Measurements from ENCODE around the gene NOL4L.

DNA sequence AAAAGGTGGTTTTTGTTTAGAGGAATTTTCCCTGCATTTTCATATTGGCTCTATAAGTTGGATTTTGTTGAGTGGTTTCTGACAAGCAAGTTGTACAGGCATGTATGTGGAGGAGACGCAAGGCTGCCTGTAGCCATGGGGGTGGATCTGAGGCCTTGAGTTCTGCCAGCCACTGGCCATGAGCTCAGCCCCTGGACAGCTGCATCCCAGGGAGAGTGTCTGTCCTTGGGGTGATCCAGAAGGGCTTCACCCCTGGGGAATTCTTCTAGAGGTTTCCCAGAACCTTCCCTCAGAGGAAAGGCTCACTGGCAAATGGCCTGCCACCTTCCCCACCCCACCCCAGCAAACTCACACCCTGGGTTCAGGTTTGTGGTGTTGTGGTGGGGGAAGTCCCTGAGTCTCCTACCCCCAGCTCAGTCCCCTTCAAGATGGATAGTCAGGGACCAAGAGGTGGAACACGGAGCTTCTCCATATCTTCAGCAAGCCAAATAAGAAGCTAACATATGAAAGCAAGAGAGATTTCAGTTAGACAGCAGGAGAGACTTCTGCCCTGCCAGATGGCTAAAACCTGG, 11.6 kb upstream of the NOL4L start:
- TF ChIP-seq POLR2A (IDR thresholded peaks at IDR 0.05; ENCODE audit: low read depth, low read length) (no peak), EZH2 (IDR thresholded peaks at IDR 0.05; ENCODE audit: borderline replicate concordance, low read depth, low read length, severe bottlenecking) (no peak)
- TF ChIP-seq, protein P1, sequence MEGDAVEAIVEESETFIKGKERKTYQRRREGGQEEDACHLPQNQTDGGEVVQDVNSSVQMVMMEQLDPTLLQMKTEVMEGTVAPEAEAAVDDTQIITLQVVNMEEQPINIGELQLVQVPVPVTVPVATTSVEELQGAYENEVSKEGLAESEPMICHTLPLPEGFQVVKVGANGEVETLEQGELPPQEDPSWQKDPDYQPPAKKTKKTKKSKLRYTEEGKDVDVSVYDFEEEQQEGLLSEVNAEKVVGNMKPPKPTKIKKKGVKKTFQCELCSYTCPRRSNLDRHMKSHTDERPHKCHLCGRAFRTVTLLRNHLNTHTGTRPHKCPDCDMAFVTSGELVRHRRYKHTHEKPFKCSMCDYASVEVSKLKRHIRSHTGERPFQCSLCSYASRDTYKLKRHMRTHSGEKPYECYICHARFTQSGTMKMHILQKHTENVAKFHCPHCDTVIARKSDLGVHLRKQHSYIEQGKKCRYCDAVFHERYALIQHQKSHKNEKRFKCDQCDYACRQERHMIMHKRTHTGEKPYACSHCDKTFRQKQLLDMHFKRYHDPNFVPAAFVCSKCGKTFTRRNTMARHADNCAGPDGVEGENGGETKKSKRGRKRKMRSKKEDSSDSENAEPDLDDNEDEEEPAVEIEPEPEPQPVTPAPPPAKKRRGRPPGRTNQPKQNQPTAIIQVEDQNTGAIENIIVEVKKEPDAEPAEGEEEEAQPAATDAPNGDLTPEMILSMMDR (IDR thresholded peaks at IDR 0.05; ENCODE audit: extremely low read depth in 1 of 2, insufficient read depth in 1 of 2, low read depth in 1 of 2, low read length in 2 of 2), result no peak
- TF ChIP-seq, protein P2, sequence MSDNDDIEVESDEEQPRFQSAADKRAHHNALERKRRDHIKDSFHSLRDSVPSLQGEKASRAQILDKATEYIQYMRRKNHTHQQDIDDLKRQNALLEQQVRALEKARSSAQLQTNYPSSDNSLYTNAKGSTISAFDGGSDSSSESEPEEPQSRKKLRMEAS (IDR thresholded peaks at IDR 0.05; ENCODE audit: insufficient read depth, insufficient read length), result no peak

Measured in endothelial cell of umbilical vein (primary cell).